B cell (primary cell): ENCODE measurements around the gene CCNO.

Experiments used
- CTCF ChIP-seq: fragments of 200-600 bp; IDR thresholded peaks from one replicate; pipeline ENCODE4 v1.8.0; 2022; ENCODE audit warnings: antibody characterized with exemption, mild to moderate bottlenecking
- EZH2 ChIP-seq: IDR thresholded peaks from 2 replicates; pipeline ENCODE4 v1.6.1; 2012; ENCODE audit warnings: borderline replicate concordance, low read depth, mild to moderate bottlenecking, moderate library complexity, low read length; ENCODE audit not compliant: insufficient read depth, poor library complexity, severe bottlenecking

GRCh38 chr5:55230086-55230629 is 3.2 kb downstream of the CCNO start:
- TF ChIP-seq CTCF (no peak), EZH2 (no peak)
